OCI-LY7 (cell line): Measurements from ENCODE around the gene CMSS1. TPM values are rescaled to one million over a fixed set of nuclear protein-coding genes. Genes with fewer than 3 reads are reported as not detected.

Experiments used
- BruUV-seq: library from RNA; stranded (reverse); fragments of 400-500 nt; replicated peaks from 2 replicates; lab custom pipeline; 2021; lab: Mats Ljungman, UMichigan
- CTCF ChIA-PET: fragments of 300-600 bp; sonication (Branson Sonifier 250); formaldehyde crosslinking; loops from one replicate; lab custom pipeline; 2022; ENCODE audit warnings: antibody characterized with exemption; ENCODE audit not compliant: unreplicated experiment; lab: Charles Lee
- POLR2A ChIA-PET: fragments of 300-600 bp; sonication (Branson Sonifier 250); formaldehyde crosslinking; loops from one replicate; lab custom pipeline; 2022; ENCODE audit warnings: antibody characterized with exemption; lab: Charles Lee
- DNase-seq: peaks from one replicate; pipeline ENCODE4 v3.0.0-alpha.2; 2015; ENCODE audit warnings: low spot score
- H2AFZ ChIP-seq: fragments of 200-600 bp; sonication (generic), shearing (Covaris generic); 2 replicates; pipeline ENCODE4 v1.6.1; 2014; ENCODE audit warnings: mild to moderate bottlenecking, antibody characterized with exemption, low read length, moderate library complexity
- H3K27ac ChIP-seq: fragments of 200-600 bp; sonication (generic); 2 replicates; pipeline ENCODE4 v1.5.1; 2014; ENCODE audit warnings: mixed run types, low read depth, mild to moderate bottlenecking, moderate library complexity, low read length, inconsistent platforms; ENCODE audit not compliant: poor library complexity, severe bottlenecking
- H3K36me3 ChIP-seq: fragments of 200-600 bp; sonication (generic); 2 replicates; pipeline ENCODE4 v1.6.1; 2014; ENCODE audit warnings: mild to moderate bottlenecking, antibody characterized with exemption, low read length, moderate library complexity, mixed read lengths; ENCODE audit not compliant: insufficient read depth
- H3K4me1 ChIP-seq: fragments of 200-600 bp; sonication (generic); 2 replicates; pipeline ENCODE4 v1.5.1; 2014; ENCODE audit warnings: mild to moderate bottlenecking, low read length; ENCODE audit not compliant: insufficient read depth, poor library complexity, severe bottlenecking
- H3K4me2 ChIP-seq: fragments of 200-600 bp; sonication (generic); 2 replicates; pipeline ENCODE4 v1.6.1; 2014; ENCODE audit warnings: mild to moderate bottlenecking, low read length
- H3K4me3 ChIP-seq: fragments of 200-600 bp; sonication (generic); 2 replicates; pipeline ENCODE4 v1.5.1; 2014; ENCODE audit warnings: mild to moderate bottlenecking, low read depth, low read length; ENCODE audit not compliant: poor library complexity, severe bottlenecking
- H3K79me2 ChIP-seq: fragments of 200-600 bp; sonication (generic); 2 replicates; pipeline ENCODE4 v1.6.1; 2016; ENCODE audit warnings: low read depth, mild to moderate bottlenecking, low read length, moderate library complexity, mixed read lengths; ENCODE audit not compliant: insufficient read depth
- H3K9me2 ChIP-seq: fragments of 200-600 bp; sonication (generic); 2 replicates; pipeline ENCODE4 v1.6.1; 2016; ENCODE audit warnings: mild to moderate bottlenecking, low read length, mixed read lengths; ENCODE audit not compliant: insufficient read depth
- H3K9me3 ChIP-seq: fragments of 200-600 bp; sonication (generic); 2 replicates; pipeline ENCODE4 v1.6.1; 2014; ENCODE audit warnings: mild to moderate bottlenecking, mixed run types, low read length, mixed read lengths
- H4K20me1 ChIP-seq: fragments of 200-600 bp; sonication (generic); 2 replicates; pipeline ENCODE4 v1.6.1; 2014; ENCODE audit warnings: mild to moderate bottlenecking, antibody characterized with exemption, low read length, moderate library complexity, mixed read lengths; ENCODE audit not compliant: insufficient read depth
- CTCF ChIP-seq: fragments of 200-600 bp; sonication (generic); conservative IDR thresholded peaks from 2 replicates; pipeline ENCODE4 v1.5.1; 2014; ENCODE audit warnings: mild to moderate bottlenecking, antibody characterized with exemption, low read length, moderate library complexity, mixed read lengths
- EZH2phosphoT487 ChIP-seq: fragments of 200-600 bp; sonication (generic); IDR thresholded peaks from 2 replicates; pipeline ENCODE4 v1.6.1; 2018; ENCODE audit warnings: low read depth, borderline replicate concordance, mild to moderate bottlenecking, mixed run types, antibody characterized with exemption, low read length, moderate library complexity, mixed read lengths
- intact Hi-C: fragments of 100-400 bp; cut with micrococcal nuclease; formaldehyde crosslinking; loops from one replicate; pipeline ENCODE4 v1.10.0; 2022; ENCODE audit not compliant: unreplicated experiment
- total RNA-seq, 2 experiments: library from RNA; depleted of rRNA in 1 of 2; stranded (reverse); fragments of >200 nt in 1 of 2; shearing (Covaris generic) in 1 of 2; gene quantifications; 2 replicates each; pipeline ENCODE4 v1.2.3, GENCODE V29; 2014 to 2022

Gene CMSS1
- total RNA-seq, 2 experiments from 2014 or later, result 25.7 to 46.6 TPM

DNA sequence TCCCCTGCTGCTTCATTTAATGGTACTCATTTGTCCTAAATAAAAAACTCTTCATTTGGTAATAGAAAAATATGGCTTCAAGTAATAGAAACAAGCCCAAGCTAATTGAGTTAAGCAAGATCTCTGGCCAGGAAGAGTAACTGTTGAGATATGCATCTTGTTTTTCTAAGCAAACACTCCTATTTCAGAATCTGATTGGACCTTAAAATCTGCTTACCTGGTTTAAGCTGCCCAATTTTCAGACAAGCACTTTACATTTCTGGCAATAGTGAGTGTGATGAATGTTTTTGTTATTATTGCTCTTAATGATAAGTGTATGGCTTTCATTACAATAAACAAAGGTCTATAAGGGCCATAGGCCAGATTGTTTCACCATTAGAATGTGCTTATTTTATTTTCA is 86.2 kb downstream of the CMSS1 start:
- POLR2A ChIA-PET, result interaction anchor here (0.7 kb wide), 2 partner anchors 9 to 22 kb away, joined by 3 read pairs; no protein-coding TSS in a partner anchor
- Histone ChIP-seq H3K9me2 (no peaks in the 10 kb centered on the region), H3K79me2 (no peaks in the 10 kb centered on the region), H2AFZ (no peak overlapping the region), H3K27ac (no peak overlapping the region), H4K20me1 (no peaks in the 10 kb centered on the region; the same call in 1 of the 2 replicates), H3K4me3 (no peak overlapping the region), H3K36me3 (no peaks in the 10 kb centered on the region), H3K9me3 (no peaks in the 10 kb centered on the region), H3K4me2 (no peak overlapping the region), H3K4me1 (no peaks in the 10 kb centered on the region)
- intact Hi-C loops, result no loop called here
- TF ChIP-seq EZH2phosphoT487 (no peak), CTCF (no peak)
- no TSS peak for BruUV-seq
- CTCF ChIA-PET, result no interaction called here
- no peak for DNase-seq

GRCh38 chr3:99907959-99908544 is 90.4 kb downstream of the CMSS1 start:
- POLR2A ChIA-PET, result interaction anchor here (0.6 to 0.8 kb wide), 2 partner anchors 13 to 1173 kb away, joined by 4 to 7 read pairs; no protein-coding TSS in a partner anchor
- Histone ChIP-seq H4K20me1 (no peaks in the 10 kb centered on the region), H3K36me3 (no peaks in the 10 kb centered on the region), H3K9me2 (no peaks in the 10 kb centered on the region), H3K4me3 (no peak overlapping the region), H2AFZ (no peak overlapping the region), H3K79me2 (no peaks in the 10 kb centered on the region), H3K27ac (no peak overlapping the region), H3K9me3 (no peaks in the 10 kb centered on the region), H3K4me1 (no peaks in the 10 kb centered on the region), H3K4me2 (no peak overlapping the region)
- intact Hi-C loops, result no loop called here
- TF ChIP-seq EZH2phosphoT487 (no peak), CTCF (no peak)
- no TSS peak for BruUV-seq
- CTCF ChIA-PET, result no interaction called here
- DNase-seq, result no peak

- DNase-seq, result no peak
- intact Hi-C loops, result no loop called here
- ChIA-PET POLR2A (no interaction called here), CTCF (no interaction called here)
- Histone ChIP-seq H4K20me1 (no peaks in the 10 kb centered on the region), H3K9me2 (no peaks in the 10 kb centered on the region), H3K36me3 (no peaks in the 10 kb centered on the region), H2AFZ (no peak overlapping the region), H3K9me3 (no peaks in the 10 kb centered on the region), H3K4me3 (no peak overlapping the region), H3K79me2 (no peaks in the 10 kb centered on the region), H3K4me1 (no peaks in the 10 kb centered on the region), H3K27ac (no peak overlapping the region), H3K4me2 (no peak overlapping the region)
- TF ChIP-seq EZH2phosphoT487 (no peak), CTCF (no peak)
- no TSS peak for BruUV-seq
These were observed 92.2 kb downstream of the CMSS1 start for GRCh38 chr3:99909714-99910495.
